HepG2 (cell line): ENCODE results near the gene UBE2O. TPM values are rescaled to one million over a fixed set of nuclear protein-coding genes. Genes with fewer than 3 reads are reported as not detected.

Experiments used
- E2F5 ChIP-seq: sonication (generic); formaldehyde crosslinking; conservative IDR thresholded peaks from 2 replicates; pipeline ENCODE4 v1.4.0; 2020; ENCODE audit warnings: missing genetic modification reagents
- ESRRA ChIP-seq: sonication (generic); formaldehyde crosslinking; IDR thresholded peaks from 2 replicates; pipeline ENCODE4 v1.5.1; 2020; ENCODE audit warnings: mild to moderate bottlenecking, low read depth, missing genetic modification reagents
- GATAD2A ChIP-seq: IDR thresholded peaks from 2 replicates; pipeline ENCODE4 v1.6.1; 2016
- HOXA3 ChIP-seq: sonication (generic); formaldehyde crosslinking; IDR thresholded peaks from 2 replicates; pipeline ENCODE4 v1.5.0; 2020; ENCODE audit warnings: missing genetic modification reagents
- KDM2A ChIP-seq: sonication (generic); formaldehyde crosslinking; IDR thresholded peaks from 2 replicates; pipeline ENCODE4 v1.4.0; 2020; ENCODE audit warnings: low read depth, missing genetic modification reagents, borderline replicate concordance
- KLF15 ChIP-seq: sonication (generic); formaldehyde crosslinking; IDR thresholded peaks from 2 replicates; pipeline ENCODE4 v1.8.1; 2023; ENCODE audit warnings: borderline replicate concordance, mild to moderate bottlenecking, inconsistent platforms, missing genetic modification reagents, mixed read lengths
- MAX ChIP-seq: IDR thresholded peaks from 2 replicates; pipeline ENCODE4 v1.6.1; 2012; ENCODE audit warnings: inconsistent platforms
- MED13 ChIP-seq: sonication (generic); formaldehyde crosslinking; IDR thresholded peaks from 2 replicates; pipeline ENCODE4 v1.5.0; 2020; ENCODE audit warnings: missing genetic modification reagents
- NFRKB ChIP-seq: fragments of 450-650 bp; IDR thresholded peaks from 2 replicates; pipeline ENCODE4 v1.6.1; 2017
- NFYC ChIP-seq: IDR thresholded peaks from 2 replicates; pipeline ENCODE4 v1.6.1; 2016; ENCODE audit warnings: missing genetic modification reagents, missing compliant biosample characterization
- NR2C2 ChIP-seq: sonication (generic); formaldehyde crosslinking; IDR thresholded peaks from 2 replicates; pipeline ENCODE4 v1.4.0; 2020; ENCODE audit warnings: missing genetic modification reagents, mild to moderate bottlenecking, moderate library complexity, borderline replicate concordance
- ZFP41 ChIP-seq: sonication (generic); formaldehyde crosslinking; IDR thresholded peaks from 2 replicates; pipeline ENCODE4 v1.4.0; 2020; ENCODE audit warnings: mild to moderate bottlenecking, missing genetic modification reagents, borderline replicate concordance
- ZFP62 ChIP-seq: sonication (generic); formaldehyde crosslinking; IDR thresholded peaks from 2 replicates; pipeline ENCODE4 v1.4.0; 2020; ENCODE audit warnings: missing genetic modification reagents
- ZNF263 ChIP-seq: sonication (generic); formaldehyde crosslinking; IDR thresholded peaks from 2 replicates; pipeline ENCODE4 v1.4.0; 2020; ENCODE audit warnings: missing genetic modification reagents
- ZNF276 ChIP-seq: sonication (generic); formaldehyde crosslinking; IDR thresholded peaks from 2 replicates; pipeline ENCODE4 v1.4.0; 2020; ENCODE audit warnings: mild to moderate bottlenecking, low read depth, missing genetic modification reagents
- ZNF468 ChIP-seq: sonication (generic); formaldehyde crosslinking; IDR thresholded peaks from 2 replicates; pipeline ENCODE4 v1.8.0; 2022; ENCODE audit warnings: mild to moderate bottlenecking, moderate library complexity, missing genetic modification reagents
- ZNF550 ChIP-seq: sonication (generic); formaldehyde crosslinking; IDR thresholded peaks from 2 replicates; pipeline ENCODE4 v1.4.0; 2020; ENCODE audit warnings: mild to moderate bottlenecking, missing genetic modification reagents, borderline replicate concordance
- ZNF772 ChIP-seq: sonication (generic); formaldehyde crosslinking; IDR thresholded peaks from 2 replicates; pipeline ENCODE4 v1.5.0; 2020; ENCODE audit warnings: mild to moderate bottlenecking, missing genetic modification reagents
- ZNF775 ChIP-seq: sonication (generic); formaldehyde crosslinking; IDR thresholded peaks from 2 replicates; pipeline ENCODE4 v1.4.0; 2020; ENCODE audit warnings: missing genetic modification reagents, mild to moderate bottlenecking, moderate library complexity, borderline replicate concordance
- polyA plus RNA-seq, 8 experiments: library from polyadenylated mRNA; depleted of rRNA in 3 of 8; stranded (reverse) in 7 of 8; unstranded in 1 of 8; fragments of >200 nt; fragmentation: Illumina TruSeq in 4 of 8; extraction: Trizol in 4 of 8; gene quantifications; 2 replicates each; pipeline versions ENCODE4 v1.2.1 to v1.2.3, GENCODE V29; 2011 to 2016; ENCODE audit warnings: low read depth in 4 of 8, missing spikeins in 1 of 8, mixed read lengths in 1 of 8; ENCODE audit not compliant: insufficient read depth in 1 of 8
- total RNA-seq, 5 experiments: library from RNA; depleted of rRNA; stranded (reverse); fragments of >200 nt; fragmentation: Illumina TruSeq; extraction: Trizol; gene quantifications; 2 replicates each; pipeline ENCODE4 v1.2.3, GENCODE V29; 2016; ENCODE audit warnings: low read depth in 1 of 5
- TF ChIP-seq, protein P1 (sequence below): sonication (generic); formaldehyde crosslinking; IDR thresholded peaks from 2 replicates; pipeline ENCODE4 v1.5.0; 2020; ENCODE audit warnings: mild to moderate bottlenecking, missing genetic modification reagents, moderate library complexity
- TF ChIP-seq, protein P2 (sequence below): sonication (generic); formaldehyde crosslinking; IDR thresholded peaks from 2 replicates; pipeline ENCODE4 v1.4.0; 2020; ENCODE audit warnings: missing genetic modification reagents, borderline replicate concordance

The UBE2O gene
- total and polyA plus RNA-seq, 2 of the 13 experiments (the other 11 are each of a cell fraction or from before 2014, with no cell fraction given) = 21.5 to 23.5 TPM

DNA sequence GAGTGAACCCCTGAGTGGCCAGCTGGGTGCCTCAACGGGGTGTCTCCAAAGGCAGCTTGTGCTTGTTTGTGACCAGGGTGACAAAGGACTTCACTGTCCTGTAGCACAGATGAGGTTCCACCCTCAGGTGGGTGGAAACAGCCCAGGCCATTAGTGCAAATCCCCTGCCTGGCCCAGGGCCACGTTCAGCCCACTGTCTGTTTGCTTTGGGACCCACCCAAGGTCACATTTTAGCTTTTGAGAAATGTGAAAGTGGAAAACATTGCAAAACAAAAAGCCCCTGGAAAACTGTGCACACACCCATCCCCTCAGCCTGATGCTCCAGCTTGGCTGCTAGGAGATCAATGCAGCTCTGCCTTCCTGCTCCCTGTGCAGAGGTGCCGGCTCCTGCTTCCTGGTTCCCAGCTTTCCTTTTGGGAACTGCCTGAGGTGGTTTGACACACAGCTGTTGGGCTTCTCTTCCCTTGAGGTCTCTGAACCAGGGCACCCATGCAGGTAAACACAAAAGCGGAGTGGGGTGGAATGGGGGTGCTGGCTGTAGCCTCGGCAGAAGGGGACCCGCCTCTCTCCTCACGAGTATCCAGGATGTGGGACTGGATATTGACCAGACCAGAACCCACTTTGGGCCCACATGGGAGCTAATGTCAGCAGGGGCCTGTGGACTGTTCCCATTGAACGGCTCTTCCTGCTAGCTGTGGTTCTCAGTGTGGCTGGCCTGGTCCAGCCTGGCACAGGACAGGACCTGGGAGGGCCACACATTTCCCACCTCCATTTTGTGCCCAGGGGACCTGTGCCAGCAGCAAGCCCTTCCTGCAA, 76.4 kb downstream of the UBE2O start (continued):
- TF ChIP-seq MAX = peak; percentile 19
- peak; percentile 93 for TF ChIP-seq KLF15 (CRISPR knock-in tag)
- TF ChIP-seq ZNF276 (CRISPR knock-in tag) = 0 out of 2 replicates have a peak, but pooled peaks have one; percentile 59
- TF ChIP-seq ZNF468 = 0 out of 2 replicates have a peak, but pooled peaks have one; percentile 56
- TF ChIP-seq KDM2A = peak; percentile 86; the same call in 1 of the 2 replicates
- TF ChIP-seq, protein P1, sequence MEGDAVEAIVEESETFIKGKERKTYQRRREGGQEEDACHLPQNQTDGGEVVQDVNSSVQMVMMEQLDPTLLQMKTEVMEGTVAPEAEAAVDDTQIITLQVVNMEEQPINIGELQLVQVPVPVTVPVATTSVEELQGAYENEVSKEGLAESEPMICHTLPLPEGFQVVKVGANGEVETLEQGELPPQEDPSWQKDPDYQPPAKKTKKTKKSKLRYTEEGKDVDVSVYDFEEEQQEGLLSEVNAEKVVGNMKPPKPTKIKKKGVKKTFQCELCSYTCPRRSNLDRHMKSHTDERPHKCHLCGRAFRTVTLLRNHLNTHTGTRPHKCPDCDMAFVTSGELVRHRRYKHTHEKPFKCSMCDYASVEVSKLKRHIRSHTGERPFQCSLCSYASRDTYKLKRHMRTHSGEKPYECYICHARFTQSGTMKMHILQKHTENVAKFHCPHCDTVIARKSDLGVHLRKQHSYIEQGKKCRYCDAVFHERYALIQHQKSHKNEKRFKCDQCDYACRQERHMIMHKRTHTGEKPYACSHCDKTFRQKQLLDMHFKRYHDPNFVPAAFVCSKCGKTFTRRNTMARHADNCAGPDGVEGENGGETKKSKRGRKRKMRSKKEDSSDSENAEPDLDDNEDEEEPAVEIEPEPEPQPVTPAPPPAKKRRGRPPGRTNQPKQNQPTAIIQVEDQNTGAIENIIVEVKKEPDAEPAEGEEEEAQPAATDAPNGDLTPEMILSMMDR (CRISPR knock-in tag) = peak; percentile 35; the same call in 1 of the 2 replicates
- TF ChIP-seq NFRKB = no peak
- TF ChIP-seq ZFP62 (CRISPR knock-in tag) = no peak
- TF ChIP-seq NR2C2 (CRISPR knock-in tag) = peak; percentile 70; the same call in 1 of the 2 replicates
- peak; percentile 95 for TF ChIP-seq GATAD2A (CRISPR knock-in tag)
- peak; percentile 89 for TF ChIP-seq HOXA3
- peak; percentile 78 for TF ChIP-seq ESRRA (CRISPR knock-in tag)
- TF ChIP-seq ZNF550 = no peak
- peak; percentile 45 for TF ChIP-seq ZNF263 (CRISPR knock-in tag)
- TF ChIP-seq ZNF772 (CRISPR knock-in tag) = peak; percentile 70
- no peak for TF ChIP-seq E2F5 (CRISPR knock-in tag)
- no peak; the same call in 1 of the 2 replicates for TF ChIP-seq ZNF775
- no peak for TF ChIP-seq NFYC
- no peak for TF ChIP-seq ZFP41
- peak; percentile 92 for TF ChIP-seq MED13 (CRISPR knock-in tag)
- TF ChIP-seq, protein P2, sequence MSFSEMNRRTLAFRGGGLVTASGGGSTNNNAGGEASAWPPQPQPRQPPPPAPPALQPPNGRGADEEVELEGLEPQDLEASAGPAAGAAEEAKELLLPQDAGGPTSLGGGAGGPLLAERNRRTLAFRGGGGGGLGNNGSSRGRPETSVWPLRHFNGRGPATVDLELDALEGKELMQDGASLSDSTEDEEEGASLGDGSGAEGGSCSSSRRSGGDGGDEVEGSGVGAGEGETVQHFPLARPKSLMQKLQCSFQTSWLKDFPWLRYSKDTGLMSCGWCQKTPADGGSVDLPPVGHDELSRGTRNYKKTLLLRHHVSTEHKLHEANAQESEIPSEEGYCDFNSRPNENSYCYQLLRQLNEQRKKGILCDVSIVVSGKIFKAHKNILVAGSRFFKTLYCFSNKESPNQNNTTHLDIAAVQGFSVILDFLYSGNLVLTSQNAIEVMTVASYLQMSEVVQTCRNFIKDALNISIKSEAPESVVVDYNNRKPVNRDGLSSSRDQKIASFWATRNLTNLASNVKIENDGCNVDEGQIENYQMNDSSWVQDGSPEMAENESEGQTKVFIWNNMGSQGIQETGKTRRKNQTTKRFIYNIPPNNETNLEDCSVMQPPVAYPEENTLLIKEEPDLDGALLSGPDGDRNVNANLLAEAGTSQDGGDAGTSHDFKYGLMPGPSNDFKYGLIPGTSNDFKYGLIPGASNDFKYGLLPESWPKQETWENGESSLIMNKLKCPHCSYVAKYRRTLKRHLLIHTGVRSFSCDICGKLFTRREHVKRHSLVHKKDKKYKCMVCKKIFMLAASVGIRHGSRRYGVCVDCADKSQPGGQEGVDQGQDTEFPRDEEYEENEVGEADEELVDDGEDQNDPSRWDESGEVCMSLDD (CRISPR knock-in tag) = peak; percentile 97
